GM12878 (cell line): ENCODE results near the gene AGAP3. TPM values are rescaled to one million over a fixed set of nuclear protein-coding genes. Genes with fewer than 3 reads are reported as not detected.

Experiments used
- ATAC-seq: fragments of 200-7000 bp; cut with Tn5 transposase; 3 replicates; pipeline ENCODE4 v1.9.1; 2020; ENCODE audit warnings: mild to moderate bottlenecking, moderate library complexity
- BruUV-seq: library from RNA; stranded (reverse); fragments of 400-500 nt; replicated peaks from 2 replicates; lab custom pipeline; 2021; lab: Mats Ljungman, UMichigan
- CTCF ChIA-PET: fragments of 300-600 bp; sonication (Branson Sonifier 250); formaldehyde crosslinking; extraction: SDS; loops from one replicate; lab custom pipeline; 2021; ENCODE audit warnings: inconsistent platforms; lab: Yijun Ruan, JAX
- POLR2A ChIA-PET: fragments of 350-600 bp; formaldehyde crosslinking; extraction: SDS; loops from one replicate; lab custom pipeline; 2021; ENCODE audit warnings: inconsistent platforms; lab: Charles Lee
- RAD21 ChIA-PET: fragments of 300-600 bp; sonication (Branson Sonifier 250); formaldehyde crosslinking; loops from one replicate; lab custom pipeline; 2023; ENCODE audit warnings: antibody characterized with exemption; ENCODE audit not compliant: unreplicated experiment; lab: Charles Lee
- SMC1A ChIA-PET: fragments of 300-600 bp; sonication (Branson Sonifier 250); formaldehyde crosslinking; loops from one replicate; lab custom pipeline; 2023; ENCODE audit not compliant: unreplicated experiment, uncharacterized antibody; lab: Charles Lee
- DNase-seq: peaks from one replicate; pipeline ENCODE4 v3.0.0-alpha.2; 2011; ENCODE audit warnings: low read depth, low spot score
- FAIRE-seq: peaks from 3 replicates; lab custom pipeline; 2011; peaks lifted over from hg19 to GRCh38; lab: Jason Lieb, UNC
- H2AFZ ChIP-seq: 2 replicates; pipeline ENCODE4 v1.6.0; 2011; ENCODE audit warnings: low read depth, low read length, control low read depth; ENCODE audit not compliant: control insufficient read depth
- H3K27ac ChIP-seq: 2 replicates; pipeline ENCODE4 v1.5.1; 2011; ENCODE audit warnings: control low read depth; ENCODE audit not compliant: control insufficient read depth, insufficient read depth
- H3K27me3 ChIP-seq, 2 experiments: replicated peaks in 1 of 2; 2 replicates each; pipeline versions ENCODE4 v1.6.0 to v1.6.1; 2011; ENCODE audit warnings: low read length in 1 of 2; ENCODE audit not compliant: control insufficient read depth in 2 of 2, insufficient read depth in 2 of 2
- H3K36me3 ChIP-seq, 2 experiments: 2 replicates each; pipeline ENCODE4 v1.5.1; 2011; ENCODE audit warnings: low read length in 1 of 2; ENCODE audit not compliant: control insufficient read depth in 2 of 2, insufficient read depth in 2 of 2
- H3K4me1 ChIP-seq: 2 replicates; pipeline ENCODE4 v1.6.1; 2011; ENCODE audit warnings: mild to moderate bottlenecking, low read length, moderate library complexity, mixed read lengths; ENCODE audit not compliant: control insufficient read depth, insufficient read depth
- H3K4me2 ChIP-seq: 2 replicates; pipeline ENCODE4 v1.6.0; 2011; ENCODE audit warnings: control low read depth; ENCODE audit not compliant: control insufficient read depth, insufficient read depth
- H3K4me3 ChIP-seq: fragments of 200-600 bp; sonication (generic); 2 replicates; pipeline ENCODE4 v1.5.1; 2016
- H3K79me2 ChIP-seq: 2 replicates; pipeline ENCODE4 v1.6.0; 2011; ENCODE audit warnings: low read length; ENCODE audit not compliant: control insufficient read depth, insufficient read depth
- H3K9ac ChIP-seq: 2 replicates; pipeline ENCODE4 v1.8.0; 2011; ENCODE audit warnings: low read length, control low read depth, mixed read lengths; ENCODE audit not compliant: control insufficient read depth, insufficient read depth
- H3K9me3 ChIP-seq: replicated peaks from 3 replicates; pipeline ENCODE4 v1.5.1; 2011; ENCODE audit warnings: mild to moderate bottlenecking, low read length; ENCODE audit not compliant: control insufficient read depth, insufficient read depth
- H4K20me1 ChIP-seq: 2 replicates; pipeline ENCODE4 v1.6.0; 2011; ENCODE audit not compliant: control insufficient read depth, insufficient read depth
- ASH2L ChIP-seq: fragments of 300-600, 200-600 bp; sonication (generic); IDR thresholded peaks from 2 replicates; pipeline ENCODE4 v1.6.1; 2017; ENCODE audit warnings: low read depth, mild to moderate bottlenecking, borderline replicate concordance
- CHD2 ChIP-seq: IDR thresholded peaks from 2 replicates; pipeline ENCODE4 v1.6.1; 2011; ENCODE audit warnings: low read depth, low read length, improper control_type of control experiment, borderline replicate concordance
- CHD4 ChIP-seq: fragments of 200-600 bp; sonication (generic); IDR thresholded peaks from 2 replicates; pipeline ENCODE4 v1.6.1; 2016; ENCODE audit warnings: mild to moderate bottlenecking
- FOXM1 ChIP-seq: IDR thresholded peaks from 2 replicates; pipeline ENCODE4 v1.6.1; 2012; ENCODE audit warnings: low read depth, mild to moderate bottlenecking, inconsistent platforms, low read length, moderate library complexity
- HDGF ChIP-seq: fragments of 450-650 bp; IDR thresholded peaks from 2 replicates; pipeline ENCODE4 v1.6.1; 2016; ENCODE audit warnings: antibody characterized with exemption
- IKZF2 ChIP-seq, 2 experiments: fragments of 450-650 bp; IDR thresholded peaks; 2 replicates each; pipeline ENCODE4 v1.6.1; 2017; ENCODE audit warnings: mild to moderate bottlenecking in 2 of 2, moderate library complexity in 2 of 2
- MEF2B ChIP-seq: fragments of 450-650 bp; IDR thresholded peaks from 2 replicates; pipeline ENCODE4 v1.6.1; 2018; ENCODE audit warnings: mild to moderate bottlenecking, moderate library complexity; ENCODE audit not compliant: partially characterized antibody, poor library complexity, severe bottlenecking
- MXI1 ChIP-seq: fragments of 150-350 bp; IDR thresholded peaks from 2 replicates; pipeline ENCODE4 v1.6.1; 2011; ENCODE audit warnings: low read depth, mild to moderate bottlenecking, inconsistent platforms, low read length, improper control_type of control experiment
- NR2C1 ChIP-seq: fragments of 450-650 bp; IDR thresholded peaks from 2 replicates; pipeline ENCODE4 v1.6.1; 2017; ENCODE audit warnings: antibody characterized with exemption, mild to moderate bottlenecking, moderate library complexity
- NR2F1 ChIP-seq: fragments of 450-650 bp; conservative IDR thresholded peaks from 2 replicates; pipeline ENCODE4 v1.6.1; 2017; ENCODE audit warnings: mild to moderate bottlenecking
- POLR2AphosphoS5 ChIP-seq: IDR thresholded peaks from 2 replicates; pipeline ENCODE4 v1.6.1; 2011; ENCODE audit warnings: mild to moderate bottlenecking, low read length, inconsistent platforms
- RELA ChIP-seq: fragments of 450-650 bp; IDR thresholded peaks from 2 replicates; pipeline ENCODE4 v1.8.0; 2014; ENCODE audit warnings: borderline replicate concordance; ENCODE audit not compliant: partially characterized antibody
- SPI1 ChIP-seq: IDR thresholded peaks from 2 replicates; pipeline ENCODE4 v1.6.1; 2011; ENCODE audit warnings: low read depth, mild to moderate bottlenecking, low read length, moderate library complexity, borderline replicate concordance; ENCODE audit not compliant: insufficient read depth
- SUPT20H ChIP-seq: IDR thresholded peaks from 2 replicates; pipeline ENCODE4 v1.6.1; 2011; ENCODE audit warnings: low read depth, mild to moderate bottlenecking, low read length, moderate library complexity, borderline replicate concordance; ENCODE audit not compliant: control insufficient read depth
- TBL1XR1 ChIP-seq: IDR thresholded peaks from 2 replicates; pipeline ENCODE4 v1.6.1; 2012; ENCODE audit warnings: low read depth, low read length, improper control_type of control experiment
- ZNF217 ChIP-seq: fragments of 450-650 bp; IDR thresholded peaks from 2 replicates; pipeline ENCODE4 v1.6.1; 2017; ENCODE audit warnings: antibody characterized with exemption, mild to moderate bottlenecking
- WGBS: methylation state at CpG from one replicate; pipeline ENCODE4 v1.1.6; 2016; ENCODE audit warnings: low lambda C conversion rate; ENCODE audit not compliant: insufficient replicate concordance, insufficient coverage; ENCODE audit errors: missing lambda C conversion rate; 5-methylcytosine and 5-hydroxymethylcytosine counted together
- in situ Hi-C: fragments of 300-500 bp; cut with MboI; formaldehyde crosslinking; loops from 9 replicates; pipeline ENCODE4 v1.14.3; 2018; ENCODE audit warnings: mixed read lengths
- intact Hi-C: fragments of 100-400 bp; cut with micrococcal nuclease; formaldehyde crosslinking; loops from one replicate; pipeline ENCODE4 v1.14.2; 2022; ENCODE audit not compliant: unreplicated experiment
- polyA plus RNA-seq, 11 experiments: library from polyadenylated mRNA; depleted of rRNA in 4 of 11; unstranded in 6 of 11; stranded (reverse) in 5 of 11; fragments of >200 nt; fragmentation: Nextera tagmentation in 4 of 11; fragmentation: Illumina TruSeq in 1 of 11; extraction: Ambion mirVana in 4 of 11; extraction: Trizol in 1 of 11; gene quantifications; 1 replicate in 1 of 11; 2 replicates in 10 of 11; pipeline versions ENCODE4 v1.2.1 to v1.2.3, GENCODE V29; 2011 to 2016; ENCODE audit warnings: inconsistent platforms in 2 of 11, missing spikeins in 2 of 11, low read depth in 1 of 11
- total RNA-seq, 4 experiments: library from RNA; depleted of rRNA in 3 of 4; stranded (reverse); fragments of >200 nt in 3 of 4; fragmentation: Illumina TruSeq in 1 of 4; extraction: Trizol in 1 of 4; gene quantifications; 2 replicates each; pipeline versions ENCODE4 v1.2.1 to v1.2.3, GENCODE V29; 2013 to 2021
- TF ChIP-seq, protein P1 (sequence below): fragments of 450-650 bp; IDR thresholded peaks from 2 replicates; pipeline ENCODE4 v1.6.1; 2017; ENCODE audit warnings: borderline replicate concordance
- TF ChIP-seq, protein P2 (sequence below): fragments of 450-650 bp; formaldehyde crosslinking; IDR thresholded peaks from 2 replicates; pipeline ENCODE4 v1.4.0; 2020; ENCODE audit warnings: mild to moderate bottlenecking, moderate library complexity

The AGAP3 gene
- total and polyA plus RNA-seq, 10 of the 15 experiments (the other 5 are each of a cell fraction or from before 2014, with no cell fraction given): 1.8 to 68.1 (median 15.7) TPM

DNA sequence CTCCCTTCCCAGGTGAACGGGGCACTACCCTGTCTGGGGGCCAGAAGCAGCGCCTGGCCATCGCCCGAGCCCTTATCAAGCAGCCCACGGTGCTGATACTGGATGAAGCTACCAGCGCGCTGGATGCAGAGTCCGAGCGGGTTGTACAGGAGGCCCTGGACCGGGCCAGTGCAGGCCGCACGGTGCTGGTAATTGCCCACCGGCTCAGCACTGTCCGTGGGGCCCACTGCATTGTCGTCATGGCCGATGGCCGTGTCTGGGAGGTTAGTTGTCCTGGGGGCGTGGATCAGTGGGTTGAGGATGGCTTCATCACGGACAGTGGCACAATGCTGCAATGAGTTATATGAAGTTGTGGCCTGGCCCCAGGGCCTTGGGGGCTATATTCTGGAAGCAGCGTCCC lies 42.3 kb upstream of the AGAP3 start (continued):
- TF ChIP-seq MXI1: no peak
- TF ChIP-seq, all 136 proteins: peak for 0

DNA sequence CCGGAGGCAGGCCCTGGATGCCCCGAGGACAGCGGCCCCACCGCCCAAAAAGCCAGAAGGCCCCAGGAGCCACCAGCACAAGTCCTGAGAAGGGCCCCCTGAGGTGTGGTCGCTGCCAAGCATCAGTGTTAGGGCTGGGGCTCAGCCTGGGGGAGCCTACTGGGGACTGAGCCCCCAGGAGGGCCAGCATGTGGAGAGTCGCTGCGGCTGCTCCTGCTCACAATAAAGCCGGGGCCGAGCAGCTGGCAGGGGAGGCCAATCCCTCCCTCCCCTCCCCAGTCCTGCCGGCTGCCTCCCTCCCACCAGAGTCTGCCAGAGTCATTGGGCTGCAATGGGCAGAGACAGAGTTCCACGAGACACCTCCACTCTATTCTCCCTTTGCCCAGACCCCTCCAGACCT lies 41.0 kb upstream of the AGAP3 start:
- intact Hi-C loops: no loop called here
- FAIRE-seq: no peak
- no peak for TF ChIP-seq POLR2AphosphoS5
- no peak for TF ChIP-seq HDGF
- TF ChIP-seq CHD4: no peak
- TF ChIP-seq ASH2L: no peak
- TF ChIP-seq ZNF217: no peak
- TF ChIP-seq NR2C1: no peak
- no peak for TF ChIP-seq SPI1
- TF ChIP-seq MEF2B: no peak
- TF ChIP-seq, protein P1, sequence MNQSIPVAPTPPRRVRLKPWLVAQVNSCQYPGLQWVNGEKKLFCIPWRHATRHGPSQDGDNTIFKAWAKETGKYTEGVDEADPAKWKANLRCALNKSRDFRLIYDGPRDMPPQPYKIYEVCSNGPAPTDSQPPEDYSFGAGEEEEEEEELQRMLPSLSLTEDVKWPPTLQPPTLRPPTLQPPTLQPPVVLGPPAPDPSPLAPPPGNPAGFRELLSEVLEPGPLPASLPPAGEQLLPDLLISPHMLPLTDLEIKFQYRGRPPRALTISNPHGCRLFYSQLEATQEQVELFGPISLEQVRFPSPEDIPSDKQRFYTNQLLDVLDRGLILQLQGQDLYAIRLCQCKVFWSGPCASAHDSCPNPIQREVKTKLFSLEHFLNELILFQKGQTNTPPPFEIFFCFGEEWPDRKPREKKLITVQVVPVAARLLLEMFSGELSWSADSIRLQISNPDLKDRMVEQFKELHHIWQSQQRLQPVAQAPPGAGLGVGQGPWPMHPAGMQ: no peak
- TF ChIP-seq, protein P2, sequence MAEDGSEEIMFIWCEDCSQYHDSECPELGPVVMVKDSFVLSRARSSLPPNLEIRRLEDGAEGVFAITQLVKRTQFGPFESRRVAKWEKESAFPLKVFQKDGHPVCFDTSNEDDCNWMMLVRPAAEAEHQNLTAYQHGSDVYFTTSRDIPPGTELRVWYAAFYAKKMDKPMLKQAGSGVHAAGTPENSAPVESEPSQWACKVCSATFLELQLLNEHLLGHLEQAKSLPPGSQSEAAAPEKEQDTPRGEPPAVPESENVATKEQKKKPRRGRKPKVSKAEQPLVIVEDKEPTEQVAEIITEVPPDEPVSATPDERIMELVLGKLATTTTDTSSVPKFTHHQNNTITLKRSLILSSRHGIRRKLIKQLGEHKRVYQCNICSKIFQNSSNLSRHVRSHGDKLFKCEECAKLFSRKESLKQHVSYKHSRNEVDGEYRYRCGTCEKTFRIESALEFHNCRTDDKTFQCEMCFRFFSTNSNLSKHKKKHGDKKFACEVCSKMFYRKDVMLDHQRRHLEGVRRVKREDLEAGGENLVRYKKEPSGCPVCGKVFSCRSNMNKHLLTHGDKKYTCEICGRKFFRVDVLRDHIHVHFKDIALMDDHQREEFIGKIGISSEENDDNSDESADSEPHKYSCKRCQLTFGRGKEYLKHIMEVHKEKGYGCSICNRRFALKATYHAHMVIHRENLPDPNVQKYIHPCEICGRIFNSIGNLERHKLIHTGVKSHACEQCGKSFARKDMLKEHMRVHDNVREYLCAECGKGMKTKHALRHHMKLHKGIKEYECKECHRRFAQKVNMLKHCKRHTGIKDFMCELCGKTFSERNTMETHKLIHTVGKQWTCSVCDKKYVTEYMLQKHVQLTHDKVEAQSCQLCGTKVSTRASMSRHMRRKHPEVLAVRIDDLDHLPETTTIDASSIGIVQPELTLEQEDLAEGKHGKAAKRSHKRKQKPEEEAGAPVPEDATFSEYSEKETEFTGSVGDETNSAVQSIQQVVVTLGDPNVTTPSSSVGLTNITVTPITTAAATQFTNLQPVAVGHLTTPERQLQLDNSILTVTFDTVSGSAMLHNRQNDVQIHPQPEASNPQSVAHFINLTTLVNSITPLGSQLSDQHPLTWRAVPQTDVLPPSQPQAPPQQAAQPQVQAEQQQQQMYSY (CRISPR knock-in tag): no peak
- TF ChIP-seq TBL1XR1: no peak
- TF ChIP-seq NR2F1: no peak
- TF ChIP-seq IKZF2 (IDR thresholded peaks at IDR 0.05): no peak
- no peak for TF ChIP-seq CHD2
- TF ChIP-seq FOXM1: no peak
- no peak for TF ChIP-seq SUPT20H
- no peak for TF ChIP-seq RELA

More for the DNA sequence above, 41.0 kb upstream of the AGAP3 start:
- Histone ChIP-seq H3K36me3 (no peaks in the 10 kb centered on the region), H3K4me1 (no peaks in the 10 kb centered on the region), H3K27me3 (no peaks in the 10 kb centered on the region), H3K27ac (no peak overlapping the region), H3K9me3 (no peaks in the 10 kb centered on the region), H3K4me2 (no peak overlapping the region), H3K4me3 (no peak overlapping the region), H4K20me1 (no peaks in the 10 kb centered on the region), H2AFZ (no peak overlapping the region), H3K79me2 (no peaks in the 10 kb centered on the region), H3K9ac (no peak overlapping the region)
- no peak for ATAC-seq
- RAD21 ChIA-PET: no interaction called here
- no peak for DNase-seq
- SMC1A ChIA-PET: interaction anchor here (1.5 kb wide), 1 partner anchor 17 kb away, joined by 3 read pairs; the partner anchor contains the start of gene ABCB8
- 97% methylated on average over 9 of the region's 11 CpGs for WGBS
- BruUV-seq: no TSS peak
- in situ Hi-C loops: no loop called here
- CTCF ChIA-PET: no interaction called here
- POLR2A ChIA-PET: no interaction called here
